Measurements from ENCODE around the gene PARD3.

The PARD3 gene

GRCh38 chr10:34528320-34528719 lies 286.8 kb downstream of the PARD3 start:
- TF ChIP-seq CTCF (IDR thresholded peaks at IDR 0.05; ENCODE audit: control insufficient read depth, extremely low read depth, insufficient read depth): no peak
- no peak for DNase-seq (ENCODE audit: low read depth)
- no peak overlapping the region for H3K4me3 ChIP-seq (ENCODE audit: low read depth, low read length)

- no peak overlapping the region for H3K4me3 ChIP-seq (ENCODE audit: low read depth, low read length)
- no peak for TF ChIP-seq CTCF (IDR thresholded peaks at IDR 0.05; ENCODE audit: control insufficient read depth, extremely low read depth, insufficient read depth)
- DNase-seq (ENCODE audit: low read depth): no peak
Measured at GRCh38 chr10:34526758-34527730, 288.1 kb downstream of the PARD3 start.

- no peak for DNase-seq (ENCODE audit: low read depth)
- H3K4me3 ChIP-seq (ENCODE audit: low read depth, low read length): no peak overlapping the region
- TF ChIP-seq CTCF (IDR thresholded peaks at IDR 0.05; ENCODE audit: control insufficient read depth, extremely low read depth, insufficient read depth): no peak
Measured at GRCh38 chr10:34526186-34526585, 288.9 kb downstream of the PARD3 start.

GRCh38 chr10:34524369-34525091 lies 290.6 kb downstream of the PARD3 start:
- no peak overlapping the region for H3K4me3 ChIP-seq (ENCODE audit: low read depth, low read length)
- TF ChIP-seq CTCF (IDR thresholded peaks at IDR 0.05; ENCODE audit: control insufficient read depth, extremely low read depth, insufficient read depth): no peak
- DNase-seq (ENCODE audit: low read depth): no peak

GRCh38 chr10:34523017-34523767 lies 291.9 kb downstream of the PARD3 start:
- no peak for TF ChIP-seq CTCF (IDR thresholded peaks at IDR 0.05; ENCODE audit: control insufficient read depth, extremely low read depth, insufficient read depth)
- no peak overlapping the region for H3K4me3 ChIP-seq (ENCODE audit: low read depth, low read length)
- no peak for DNase-seq (ENCODE audit: low read depth)

- TF ChIP-seq CTCF (IDR thresholded peaks at IDR 0.05; ENCODE audit: control insufficient read depth, extremely low read depth, insufficient read depth): peak; percentile 55
- peak; percentile 55 for DNase-seq (ENCODE audit: low read depth)
- no peak overlapping the region for H3K4me3 ChIP-seq (ENCODE audit: low read depth, low read length)
Measured at GRCh38 chr10:34522546-34522945, 292.6 kb downstream of the PARD3 start.
